Karpas-422 (cell line): ENCODE results near the gene DCDC1. TPM values are rescaled to one million over a fixed set of nuclear protein-coding genes. Genes with fewer than 3 reads are reported as not detected.

Source experiments
- DNase-seq: peaks from one replicate; pipeline ENCODE4 v3.0.0-alpha.2; 2015
- H2AFZ ChIP-seq: fragments of 200-600 bp; sonication (generic); 2 replicates; pipeline ENCODE4 v1.6.1; 2014; ENCODE audit warnings: antibody characterized with exemption, low read length, mixed read lengths
- H3K27ac ChIP-seq: fragments of 200-600 bp; sonication (generic); 2 replicates; pipeline ENCODE4 v1.5.1; 2014; ENCODE audit warnings: mild to moderate bottlenecking, low read length, moderate library complexity
- H3K27me3 ChIP-seq: fragments of 200-600 bp; sonication (generic); 2 replicates; pipeline ENCODE4 v1.6.1; 2014; ENCODE audit warnings: low read length, mixed read lengths
- H3K36me3 ChIP-seq: fragments of 200-600 bp; sonication (generic); 2 replicates; pipeline ENCODE4 v1.6.1; 2014; ENCODE audit warnings: low read length, mixed read lengths; ENCODE audit not compliant: insufficient read depth
- H3K4me1 ChIP-seq: fragments of 200-600 bp; sonication (generic); 2 replicates; pipeline ENCODE4 v1.6.1; 2014; ENCODE audit warnings: mild to moderate bottlenecking, low read length, mixed read lengths
- H3K4me2 ChIP-seq: fragments of 200-600 bp; sonication (generic); 2 replicates; pipeline ENCODE4 v1.6.1; 2014; ENCODE audit warnings: low read length, low read depth, mild to moderate bottlenecking; ENCODE audit not compliant: poor library complexity, severe bottlenecking
- H3K4me3 ChIP-seq: fragments of 200-600 bp; sonication (generic); 2 replicates; pipeline ENCODE4 v1.5.1; 2014; ENCODE audit warnings: mild to moderate bottlenecking, antibody characterized with exemption, low read length, mixed read lengths
- H3K79me2 ChIP-seq: fragments of 200-600 bp; sonication (generic); 2 replicates; pipeline ENCODE4 v1.6.1; 2014; ENCODE audit warnings: mild to moderate bottlenecking, low read length, mixed read lengths
- H3K9ac ChIP-seq: fragments of 200-600 bp; sonication (generic); 2 replicates; pipeline ENCODE4 v1.6.0; 2014; ENCODE audit warnings: low read length
- H3K9me2 ChIP-seq: fragments of 200-600 bp; sonication (generic), shearing (Covaris generic); replicated peaks from 2 replicates; pipeline ENCODE4 v1.6.0; 2014; ENCODE audit warnings: mild to moderate bottlenecking, low read length, moderate library complexity; ENCODE audit not compliant: insufficient read depth
- H3K9me3 ChIP-seq: fragments of 300-700, 200-600 bp; sonication (generic); 2 replicates; pipeline ENCODE4 v1.6.1; 2014; ENCODE audit warnings: low read length, mixed read lengths
- H4K20me1 ChIP-seq: fragments of 200-600 bp; sonication (generic); 2 replicates; pipeline ENCODE4 v1.6.1; 2014; ENCODE audit warnings: mild to moderate bottlenecking, antibody characterized with exemption, low read length, low read depth; ENCODE audit not compliant: insufficient read depth
- total RNA-seq: library from RNA; depleted of rRNA; stranded (reverse); fragments of >200 nt; shearing (Covaris generic); gene quantifications from 2 replicates; pipeline ENCODE4 v1.2.3, GENCODE V29; 2014; ENCODE audit warnings: low replicate concordance

The DCDC1 gene
- total RNA-seq, 1 experiment from 2014 or later: not detected

GRCh38 chr11:31001427-31001826 is 368.1 kb downstream of the DCDC1 start:
- Histone ChIP-seq H3K27ac (no peak overlapping the region), H2AFZ (no peak overlapping the region), H3K4me3 (no peak overlapping the region), H3K9me2 (no peaks in the 10 kb centered on the region), H3K4me2 (no peak overlapping the region), H3K9me3 (no peaks in the 10 kb centered on the region), H3K36me3 (no peaks in the 10 kb centered on the region), H3K27me3 (no peaks in the 10 kb centered on the region), H4K20me1 (no peaks in the 10 kb centered on the region), H3K79me2 (no peaks in the 10 kb centered on the region), H3K4me1 (no peaks in the 10 kb centered on the region), H3K9ac (no peak overlapping the region)
- no peak for DNase-seq

- H3K27me3 ChIP-seq: no peaks in the 10 kb centered on the region
- H3K4me1 ChIP-seq: no peaks in the 10 kb centered on the region
- no peak overlapping the region for H2AFZ ChIP-seq
- H3K4me2 ChIP-seq: no peak overlapping the region
- no peaks in the 10 kb centered on the region for H3K79me2 ChIP-seq
- no peak overlapping the region for H3K9ac ChIP-seq
- DNase-seq: no peak
- no peaks in the 10 kb centered on the region for H4K20me1 ChIP-seq
- H3K9me3 ChIP-seq: no peaks in the 10 kb centered on the region
- H3K27ac ChIP-seq: no peak overlapping the region
- H3K36me3 ChIP-seq: no peaks in the 10 kb centered on the region
- H3K9me2 ChIP-seq: no peaks in the 10 kb centered on the region
- H3K4me3 ChIP-seq: no peak overlapping the region
Observed at GRCh38 chr11:31000381-31000780, 369.2 kb downstream of the DCDC1 start.

GRCh38 chr11:30992513-30992849 is 377.1 kb downstream of the DCDC1 start:
- Histone ChIP-seq H4K20me1 (no peaks in the 10 kb centered on the region), H3K4me2 (no peak overlapping the region), H2AFZ (no peak overlapping the region), H3K27me3 (no peaks in the 10 kb centered on the region), H3K27ac (no peak overlapping the region), H3K36me3 (no peaks in the 10 kb centered on the region), H3K79me2 (no peaks in the 10 kb centered on the region), H3K9ac (no peak overlapping the region), H3K4me3 (no peak overlapping the region), H3K4me1 (no peaks in the 10 kb centered on the region), H3K9me2 (no peaks in the 10 kb centered on the region), H3K9me3 (no peaks in the 10 kb centered on the region)
- DNase-seq: no peak

GRCh38 chr11:30991802-30992512 is 377.6 kb downstream of the DCDC1 start:
- Histone ChIP-seq H3K4me2 (no peak overlapping the region), H3K79me2 (no peaks in the 10 kb centered on the region), H4K20me1 (no peaks in the 10 kb centered on the region), H3K9me3 (no peaks in the 10 kb centered on the region), H3K36me3 (no peaks in the 10 kb centered on the region), H2AFZ (no peak overlapping the region), H3K4me1 (no peaks in the 10 kb centered on the region), H3K9me2 (no peaks in the 10 kb centered on the region), H3K4me3 (no peak overlapping the region), H3K9ac (no peak overlapping the region), H3K27me3 (no peaks in the 10 kb centered on the region), H3K27ac (no peak overlapping the region)
- DNase-seq: no peak

- no peaks in the 10 kb centered on the region for H3K9me2 ChIP-seq
- no peak overlapping the region for H3K4me3 ChIP-seq
- DNase-seq: no peak
- no peak overlapping the region for H3K4me2 ChIP-seq
- no peaks in the 10 kb centered on the region for H3K27me3 ChIP-seq
- no peaks in the 10 kb centered on the region for H3K79me2 ChIP-seq
- no peaks in the 10 kb centered on the region for H4K20me1 ChIP-seq
- H3K9ac ChIP-seq: no peak overlapping the region
- no peak overlapping the region for H2AFZ ChIP-seq
- H3K27ac ChIP-seq: no peak overlapping the region
- H3K4me1 ChIP-seq: no peaks in the 10 kb centered on the region
- H3K9me3 ChIP-seq: no peaks in the 10 kb centered on the region
- H3K36me3 ChIP-seq: no peaks in the 10 kb centered on the region
Observed at GRCh38 chr11:30991376-30991775, 378.2 kb downstream of the DCDC1 start.

DNA sequence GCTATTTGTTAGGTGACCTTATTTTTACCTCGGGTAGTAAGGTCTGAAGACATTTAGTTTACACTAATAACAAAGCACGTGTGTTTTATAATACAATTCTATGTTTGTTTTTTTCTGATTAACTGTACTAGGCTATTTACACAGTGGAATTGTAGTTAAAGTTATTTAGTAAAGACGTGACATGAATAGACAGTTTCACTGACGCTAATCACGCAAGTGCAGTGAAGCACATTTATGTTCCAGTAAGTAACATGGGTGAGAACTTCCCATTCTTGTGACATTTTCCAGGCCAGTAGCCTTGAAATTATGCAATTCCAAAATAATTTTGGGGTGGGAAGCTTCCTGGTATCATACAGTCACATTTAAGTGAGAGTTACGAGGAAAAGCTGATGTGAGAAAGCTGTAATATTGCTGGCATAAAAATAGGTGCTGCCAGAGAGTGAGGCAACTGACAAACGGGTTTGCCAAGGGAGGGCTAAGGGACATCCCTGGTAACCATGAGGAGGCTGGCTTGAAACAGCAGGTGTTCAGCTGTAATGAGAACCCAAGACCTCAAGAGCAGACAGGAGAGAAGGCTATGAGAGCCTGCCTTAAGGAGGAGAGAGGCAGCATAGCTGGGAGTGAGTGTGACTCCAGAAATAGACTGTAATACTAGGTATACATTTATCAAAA is 378.8 kb downstream of the DCDC1 start:
- no peaks in the 10 kb centered on the region for H3K36me3 ChIP-seq
- H2AFZ ChIP-seq: no peak overlapping the region
- H3K79me2 ChIP-seq: no peaks in the 10 kb centered on the region
- H3K4me2 ChIP-seq: no peak overlapping the region
- H3K4me3 ChIP-seq: no peak overlapping the region
- no peaks in the 10 kb centered on the region for H3K4me1 ChIP-seq
- no peak overlapping the region for H3K9ac ChIP-seq
- no peak for DNase-seq
- H3K9me2 ChIP-seq: no peaks in the 10 kb centered on the region
- no peaks in the 10 kb centered on the region for H3K27me3 ChIP-seq
- H3K27ac ChIP-seq: no peak overlapping the region
- H4K20me1 ChIP-seq: no peaks in the 10 kb centered on the region
- H3K9me3 ChIP-seq: no peaks in the 10 kb centered on the region

DNA sequence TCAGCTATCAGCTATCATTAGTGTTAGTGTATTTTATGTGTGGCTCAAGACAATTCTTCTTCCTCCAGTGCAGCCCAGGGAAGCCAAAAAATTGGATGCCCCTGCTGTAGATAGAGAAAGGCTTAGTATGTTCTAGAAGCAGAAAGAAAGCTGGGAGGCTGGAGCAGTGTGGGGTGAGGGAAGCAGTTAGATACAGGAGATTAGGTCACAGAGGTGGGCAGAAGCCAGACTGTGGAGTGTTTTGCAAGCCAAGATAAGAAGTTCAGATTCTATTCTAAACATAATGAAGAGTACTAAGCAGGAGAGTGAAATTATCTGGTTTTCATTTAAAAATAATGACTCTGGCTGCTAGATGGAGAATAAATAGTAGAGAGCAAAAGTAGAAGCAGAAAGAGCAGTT is 381.7 kb downstream of the DCDC1 start:
- Histone ChIP-seq H3K4me2 (no peak overlapping the region), H3K9me2 (no peaks in the 10 kb centered on the region), H3K9ac (no peak overlapping the region), H4K20me1 (no peaks in the 10 kb centered on the region), H2AFZ (no peak overlapping the region), H3K36me3 (no peaks in the 10 kb centered on the region), H3K4me3 (no peak overlapping the region), H3K9me3 (no peaks in the 10 kb centered on the region), H3K27ac (no peak overlapping the region), H3K79me2 (no peaks in the 10 kb centered on the region), H3K4me1 (no peaks in the 10 kb centered on the region), H3K27me3 (no peaks in the 10 kb centered on the region)
- DNase-seq: no peak

DNA sequence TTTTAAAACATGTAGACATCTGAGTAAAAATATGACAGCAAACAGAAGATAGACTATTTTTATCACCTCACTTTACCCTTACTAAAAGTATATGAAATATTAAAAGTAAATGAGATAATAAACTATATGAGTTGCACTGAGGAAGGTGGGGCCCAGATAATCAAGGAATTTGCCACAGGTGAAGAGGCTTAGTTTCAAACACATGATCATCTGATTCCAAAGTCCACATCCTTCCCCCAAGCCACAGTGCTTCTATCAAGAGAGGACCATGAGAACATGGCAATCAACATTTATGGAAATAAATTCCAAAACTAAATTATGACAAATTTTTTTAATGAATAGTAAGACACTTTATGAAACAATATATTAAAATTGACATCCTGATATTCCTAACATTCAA is 384.0 kb downstream of the DCDC1 start:
- Histone ChIP-seq H3K4me1 (no peaks in the 10 kb centered on the region), H4K20me1 (no peaks in the 10 kb centered on the region), H3K9me3 (no peaks in the 10 kb centered on the region), H2AFZ (no peak overlapping the region), H3K79me2 (no peaks in the 10 kb centered on the region), H3K9ac (no peak overlapping the region), H3K4me2 (no peak overlapping the region), H3K27me3 (no peaks in the 10 kb centered on the region), H3K36me3 (no peaks in the 10 kb centered on the region), H3K4me3 (no peak overlapping the region), H3K27ac (no peak overlapping the region), H3K9me2 (no peaks in the 10 kb centered on the region)
- DNase-seq: no peak
